ENCODE measurements around the gene DENND5A.
"Not testable (repeated sequence)": the region's sequence is repeated elsewhere in the genome, so short reads cannot be mapped to it uniquely, and the experiment has no call there.

The DENND5A gene

GRCh38 chr11:9137293-9138132 lies 127.6 kb downstream of the DENND5A start:
- DNase-seq (ENCODE audit: low read depth), result peak; percentile 41

GRCh38 chr11:9136741-9137140 lies 128.4 kb downstream of the DENND5A start:
- no peak for DNase-seq (ENCODE audit: low read depth)

DNA sequence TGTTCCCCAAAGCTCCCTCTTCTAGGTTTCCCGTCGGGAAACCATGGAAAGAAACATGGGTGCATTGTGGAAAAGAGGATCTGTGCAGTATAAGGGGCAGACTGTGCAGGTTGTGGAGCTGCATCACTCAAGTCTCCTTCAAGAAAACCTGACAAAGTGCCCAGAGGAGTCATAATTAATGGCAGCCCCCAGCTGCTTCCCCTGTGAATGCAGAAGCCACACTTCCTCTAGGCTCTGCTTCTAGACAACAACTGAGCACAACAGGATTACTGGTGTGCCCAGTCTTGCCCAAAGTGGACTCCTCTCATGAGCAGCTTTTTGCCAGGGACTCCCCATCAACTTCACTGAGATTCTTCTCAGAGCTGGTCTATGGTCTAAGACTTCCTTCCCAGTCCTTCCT lies 131.2 kb downstream of the DENND5A start:
- no peak for DNase-seq (ENCODE audit: low read depth)

DNA sequence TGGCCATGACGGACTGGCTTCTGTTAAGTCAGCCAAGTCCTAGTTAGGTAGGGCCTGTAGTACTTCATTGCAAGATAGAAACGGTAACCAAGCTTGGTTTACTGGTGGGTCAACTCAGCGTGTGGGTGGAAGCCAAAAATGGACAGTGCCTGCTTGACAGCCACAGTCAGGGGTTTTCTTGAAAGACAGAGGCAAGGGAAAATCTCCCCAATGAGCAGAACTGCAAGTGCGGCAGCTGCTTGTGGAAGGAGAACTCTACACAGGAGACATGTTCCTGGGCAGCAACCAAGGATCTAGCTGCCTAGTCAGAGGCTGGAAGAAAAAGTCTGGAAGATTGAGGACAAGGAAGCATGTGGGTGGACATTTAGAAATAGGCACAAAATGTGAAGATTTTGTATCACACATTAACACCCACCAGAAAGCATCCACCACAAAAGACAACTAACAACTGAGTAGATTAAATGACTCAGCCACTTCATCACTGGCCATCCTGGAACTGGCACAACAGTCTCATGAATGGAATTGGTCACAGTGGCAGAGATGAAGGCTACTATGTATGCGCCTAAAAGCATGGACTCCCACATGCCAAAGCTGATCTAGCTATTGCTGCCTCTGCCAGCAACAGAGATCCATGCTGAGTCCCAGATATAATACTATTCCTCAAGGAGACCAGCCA lies 132.8 kb downstream of the DENND5A start:
- no peak for DNase-seq (ENCODE audit: low read depth)

- no peak for DNase-seq (ENCODE audit: low read depth)
Measured at GRCh38 chr11:9130297-9130696, 134.9 kb downstream of the DENND5A start.

DNA sequence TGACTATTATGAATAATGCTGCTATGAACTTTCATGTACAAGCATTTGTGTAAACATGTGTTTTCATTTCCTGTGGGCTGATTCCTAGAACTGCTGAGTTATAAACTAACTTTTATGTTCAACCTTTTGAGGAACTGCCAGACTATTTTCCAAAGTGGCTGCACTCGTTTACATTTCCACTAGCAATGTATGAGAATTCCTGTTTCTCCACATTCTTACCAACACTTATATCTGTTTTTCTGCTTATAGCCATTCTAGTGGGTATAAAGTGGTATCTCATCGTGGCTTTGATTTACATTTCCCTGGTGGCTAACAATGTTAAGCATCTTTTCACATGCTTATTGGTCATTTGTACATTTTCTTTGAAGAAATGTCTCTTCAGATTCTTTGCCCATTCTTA lies 138.5 kb downstream of the DENND5A start:
- no peak for DNase-seq (ENCODE audit: low read depth)

- DNase-seq (ENCODE audit: low read depth), result no peak
Measured at GRCh38 chr11:9125185-9125886, 139.8 kb downstream of the DENND5A start.

GRCh38 chr11:9123595-9124304 lies 141.4 kb downstream of the DENND5A start:
- no peak for DNase-seq (ENCODE audit: low read depth)

DNA sequence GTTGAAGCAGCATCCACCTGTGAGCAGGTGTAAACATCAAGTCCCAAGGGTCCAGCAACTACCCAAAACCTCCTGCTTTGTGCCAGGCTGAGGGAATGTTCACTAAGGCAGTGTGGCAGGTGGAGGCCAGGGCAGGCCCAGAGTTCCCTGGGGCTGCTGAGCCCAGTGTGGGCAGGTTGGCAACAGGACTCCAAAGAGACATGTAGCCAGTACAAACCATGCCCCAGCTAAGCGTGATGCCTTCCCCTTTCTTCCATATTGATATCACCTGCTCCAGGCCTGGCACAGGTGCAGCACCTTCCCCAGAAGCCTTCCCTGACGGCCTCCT lies 143.7 kb downstream of the DENND5A start:
- no peak for DNase-seq (ENCODE audit: low read depth)

DNA sequence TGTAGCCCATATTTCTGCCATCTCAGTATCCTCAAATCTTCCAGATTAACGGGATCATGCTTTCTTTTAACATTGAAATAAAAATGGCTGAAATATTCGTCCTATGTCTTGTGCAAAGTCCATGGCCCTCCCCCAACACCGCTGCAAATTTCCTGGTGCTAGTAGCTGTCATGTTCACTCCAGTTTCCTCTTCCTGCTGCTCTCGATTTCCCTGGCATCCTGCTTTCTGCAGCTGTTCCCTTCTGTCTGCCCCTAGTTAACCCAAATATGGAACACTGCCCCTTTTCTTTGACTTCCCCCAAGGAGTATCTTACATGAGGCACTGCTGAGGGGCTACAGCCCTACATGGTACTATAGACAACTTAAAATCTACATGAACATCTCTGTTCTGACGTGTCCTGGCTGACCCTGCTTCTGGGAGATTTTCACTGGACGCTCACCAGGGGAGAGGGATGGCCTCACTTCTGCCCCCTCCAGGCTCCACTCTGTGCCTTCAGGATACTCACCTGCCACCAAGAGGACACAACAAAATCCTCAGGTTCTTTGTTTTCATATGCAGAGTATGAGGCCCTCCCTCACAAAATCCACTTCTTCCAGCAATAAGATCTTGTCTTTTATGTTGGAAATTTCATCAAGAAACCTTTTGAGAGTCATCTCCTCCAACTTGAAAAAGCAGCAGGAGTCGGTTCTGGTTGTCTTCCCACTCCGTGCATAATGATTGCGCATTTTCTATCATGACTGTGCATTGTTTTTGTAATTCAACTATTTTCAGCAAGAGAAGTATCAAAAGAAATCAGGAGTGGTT lies 144.3 kb downstream of the DENND5A start:
- no peak for DNase-seq (ENCODE audit: low read depth)

- DNase-seq (ENCODE audit: low read depth), result no peak
Measured at GRCh38 chr11:9118277-9118676, 146.9 kb downstream of the DENND5A start.

GRCh38 chr11:9112075-9112474 lies 153.1 kb downstream of the DENND5A start:
- DNase-seq (ENCODE audit: low read depth), result no peak

DNA sequence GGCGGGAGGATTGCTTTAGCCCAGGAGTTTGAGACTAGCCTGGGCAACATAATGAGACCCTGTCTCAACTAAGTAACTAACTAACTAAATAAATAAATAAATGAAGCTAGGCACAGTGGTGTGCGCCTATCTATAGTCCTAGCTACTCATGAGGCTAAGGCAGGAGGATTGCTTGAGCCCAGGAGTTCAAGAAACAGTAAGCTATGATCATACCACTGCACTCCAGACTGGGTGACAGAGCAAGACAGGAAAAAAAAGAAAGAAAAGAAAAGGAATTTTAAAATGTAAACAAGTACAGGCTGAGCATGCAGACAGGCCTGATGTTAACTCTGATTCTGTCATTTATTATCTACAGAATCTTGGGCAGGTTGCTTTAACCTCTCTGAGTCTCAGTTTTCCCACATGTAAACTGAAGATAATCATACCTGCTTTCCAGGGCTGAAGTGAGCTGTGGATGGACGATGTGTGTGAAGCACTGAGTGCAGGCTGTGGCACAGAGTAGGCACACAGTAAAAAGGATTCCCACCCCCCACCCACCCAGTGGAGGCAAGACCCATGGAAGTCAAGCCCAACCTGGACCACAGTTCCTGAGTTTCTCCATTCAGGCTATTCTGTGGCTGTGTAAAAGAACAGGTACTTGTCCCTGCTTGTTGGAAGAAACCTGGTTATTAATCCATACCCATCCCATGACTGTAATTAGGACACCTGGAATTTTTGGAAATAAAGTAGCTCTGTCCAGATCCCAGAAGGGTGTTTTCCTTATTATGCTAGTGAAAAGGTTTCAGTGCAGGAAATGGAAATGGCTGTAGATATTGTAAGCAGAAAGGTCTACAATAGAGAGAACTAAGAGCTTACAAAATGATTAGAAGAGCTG lies 155.1 kb downstream of the DENND5A start:
- DNase-seq (ENCODE audit: low read depth), result no peak

DNA sequence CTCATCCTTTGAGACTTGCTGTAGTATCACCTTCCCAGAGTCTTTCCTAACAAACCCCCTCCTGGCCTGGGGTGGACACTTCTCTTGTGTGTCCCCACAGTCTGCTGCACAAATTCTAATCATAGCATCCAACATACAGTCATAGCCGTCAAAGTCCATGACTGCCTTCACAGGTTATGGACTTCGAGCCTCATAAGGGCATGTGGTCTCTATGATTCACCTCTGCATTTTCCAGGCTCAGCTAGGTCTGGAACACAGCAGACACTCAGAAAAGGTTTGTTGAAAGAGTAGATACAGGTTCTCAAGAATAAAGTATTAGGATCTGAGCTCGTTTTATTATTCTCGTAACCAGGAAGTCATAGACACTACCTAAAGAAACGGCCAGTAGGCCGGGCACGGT lies 160.6 kb downstream of the DENND5A start:
- no peak for DNase-seq (ENCODE audit: low read depth)

DNA sequence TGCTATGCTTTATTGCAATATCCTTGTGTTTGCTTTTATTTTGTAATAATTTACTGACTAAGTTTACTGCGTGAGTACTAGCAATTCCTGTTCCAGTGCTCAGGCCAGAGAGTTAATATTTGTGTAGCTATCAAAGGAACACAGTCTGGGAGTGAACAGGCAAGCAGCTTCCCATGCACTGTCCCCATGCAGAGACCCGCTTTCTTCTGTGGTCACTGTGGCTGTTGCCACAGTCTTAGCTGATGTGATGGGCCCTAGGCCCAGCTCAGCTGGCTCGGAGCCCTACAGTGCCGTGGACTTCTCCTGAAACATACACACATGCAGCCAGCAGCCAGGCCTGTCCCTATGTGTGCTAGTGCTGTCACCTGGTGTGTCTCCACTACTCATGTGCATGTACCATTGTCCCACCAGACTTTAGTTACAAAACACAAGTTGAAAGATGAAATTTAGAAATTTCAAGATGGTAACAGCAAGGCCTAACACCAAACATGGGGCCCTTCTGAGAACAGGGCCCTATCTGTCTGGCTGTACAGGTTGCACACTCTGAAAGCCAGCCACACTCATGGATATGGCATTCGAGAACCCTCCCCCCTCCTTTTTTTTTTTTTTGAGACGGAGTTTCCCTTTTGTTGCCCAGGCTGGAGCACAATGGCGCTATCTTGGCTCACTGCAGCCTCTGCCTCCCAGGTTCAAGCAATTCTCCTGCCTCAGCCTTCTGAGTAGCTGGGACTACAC lies 161.4 kb downstream of the DENND5A start:
- no peak for DNase-seq (ENCODE audit: low read depth)

DNA sequence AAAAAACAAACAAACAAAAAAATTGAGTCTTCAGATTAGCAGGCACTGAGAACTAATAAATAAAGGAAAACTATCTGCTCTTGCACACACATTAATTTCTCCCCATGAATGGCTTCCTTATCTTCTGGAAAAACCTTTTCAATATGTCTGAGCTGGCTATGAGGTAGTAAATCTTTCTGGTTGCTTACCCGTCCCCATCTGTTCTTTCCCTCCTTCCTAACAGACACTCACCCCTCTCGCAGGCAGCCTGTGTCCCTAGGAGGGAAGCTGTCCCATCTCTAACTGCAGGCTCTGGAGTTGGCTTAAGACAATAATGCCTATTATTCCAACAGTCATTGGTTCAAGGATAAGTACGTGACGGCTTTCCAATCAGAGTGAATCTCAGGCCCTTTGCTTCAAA lies 165.5 kb downstream of the DENND5A start:
- DNase-seq (ENCODE audit: low read depth), result no peak

GRCh38 chr11:9098455-9098854 lies 166.7 kb downstream of the DENND5A start:
- DNase-seq (ENCODE audit: low read depth), result not testable (repeated sequence)

DNA sequence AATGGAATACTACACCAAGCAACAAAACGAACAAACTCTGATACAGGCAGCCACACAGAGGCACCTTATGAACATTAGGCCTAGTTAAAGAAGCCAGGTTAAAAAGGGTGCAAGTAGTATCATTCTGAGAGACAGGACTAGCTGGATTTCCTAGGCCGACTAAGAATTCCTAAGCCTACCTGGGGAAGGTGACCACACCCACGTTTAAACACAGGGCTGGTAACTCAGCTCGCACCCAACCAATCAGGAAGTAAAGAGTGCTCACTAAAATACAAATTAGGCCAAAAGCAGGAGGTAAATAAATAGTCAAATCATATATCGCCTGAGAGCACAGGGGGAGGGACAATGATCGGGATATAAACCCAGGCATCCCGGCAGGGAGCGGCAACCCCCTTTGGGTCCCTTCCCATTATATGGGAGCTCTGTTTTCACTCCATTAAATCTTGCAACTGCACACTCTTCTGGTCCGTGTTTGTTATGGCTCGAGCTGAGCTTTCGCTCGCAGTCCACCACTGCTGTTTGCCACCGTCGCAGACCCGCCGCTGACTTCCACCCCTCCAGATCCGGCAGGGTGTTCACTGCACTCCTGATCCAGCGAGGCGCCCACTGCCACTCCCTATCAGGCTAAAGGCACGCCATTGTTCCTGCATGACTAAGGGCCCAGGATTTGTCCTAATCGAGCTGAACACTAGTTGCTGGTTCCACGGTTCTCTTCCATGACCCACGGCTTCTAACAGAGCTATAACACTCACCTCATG lies 167.8 kb downstream of the DENND5A start:
- DNase-seq (ENCODE audit: low read depth), result not testable (repeated sequence)

- DNase-seq (ENCODE audit: low read depth), result no peak
Measured at GRCh38 chr11:9096427-9096826, 168.7 kb downstream of the DENND5A start.
